Fibroblast of mammary gland (primary cell): ENCODE results near the gene CLMN.

ENCODE experiments used
- DNase-seq: peaks from one replicate; pipeline ENCODE4 v3.0.0-alpha.2; 2010; ENCODE audit warnings: low read depth
- H3K4me3 ChIP-seq: 2 replicates; pipeline ENCODE4 v1.5.1; 2011; ENCODE audit warnings: low read depth, mild to moderate bottlenecking, low read length, moderate library complexity; ENCODE audit not compliant: control insufficient read depth
- TF ChIP-seq, protein P1 (sequence below): conservative IDR thresholded peaks from 2 replicates; pipeline ENCODE4 v1.5.1; 2011; ENCODE audit warnings: low read depth, low read length, inconsistent platforms; ENCODE audit not compliant: control insufficient read depth, insufficient read depth

The CLMN gene

DNA sequence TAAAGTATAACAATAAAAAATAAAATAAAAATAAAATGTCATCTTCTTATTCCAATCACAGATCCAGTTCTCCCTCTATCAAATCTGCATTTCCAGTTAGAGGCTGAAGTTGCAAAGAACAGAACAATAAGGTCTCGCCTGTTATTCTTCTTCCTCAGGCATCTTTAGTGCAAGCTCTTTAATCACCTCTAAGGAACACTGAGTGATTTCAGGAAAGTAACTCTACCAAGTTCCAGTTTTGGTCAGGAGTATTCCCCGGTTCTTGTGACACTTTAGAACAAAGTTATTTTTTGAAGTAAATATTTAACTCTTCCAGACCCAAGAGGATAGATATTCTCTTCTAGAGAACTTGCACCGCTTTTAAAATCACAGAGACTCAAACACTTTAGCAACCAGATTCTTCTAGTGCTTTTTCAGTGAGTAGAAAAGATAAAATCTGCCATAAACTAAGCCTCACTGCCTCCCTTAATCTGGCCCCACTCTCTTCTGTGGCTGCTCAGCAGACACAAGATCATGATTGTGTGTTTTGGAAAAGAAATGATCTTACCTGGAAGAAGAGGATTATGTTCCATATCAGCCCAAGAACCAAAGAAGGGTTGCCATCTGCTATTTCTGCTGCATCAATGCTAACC lies 104.5 kb downstream of the CLMN start:
- TF ChIP-seq, protein P1, sequence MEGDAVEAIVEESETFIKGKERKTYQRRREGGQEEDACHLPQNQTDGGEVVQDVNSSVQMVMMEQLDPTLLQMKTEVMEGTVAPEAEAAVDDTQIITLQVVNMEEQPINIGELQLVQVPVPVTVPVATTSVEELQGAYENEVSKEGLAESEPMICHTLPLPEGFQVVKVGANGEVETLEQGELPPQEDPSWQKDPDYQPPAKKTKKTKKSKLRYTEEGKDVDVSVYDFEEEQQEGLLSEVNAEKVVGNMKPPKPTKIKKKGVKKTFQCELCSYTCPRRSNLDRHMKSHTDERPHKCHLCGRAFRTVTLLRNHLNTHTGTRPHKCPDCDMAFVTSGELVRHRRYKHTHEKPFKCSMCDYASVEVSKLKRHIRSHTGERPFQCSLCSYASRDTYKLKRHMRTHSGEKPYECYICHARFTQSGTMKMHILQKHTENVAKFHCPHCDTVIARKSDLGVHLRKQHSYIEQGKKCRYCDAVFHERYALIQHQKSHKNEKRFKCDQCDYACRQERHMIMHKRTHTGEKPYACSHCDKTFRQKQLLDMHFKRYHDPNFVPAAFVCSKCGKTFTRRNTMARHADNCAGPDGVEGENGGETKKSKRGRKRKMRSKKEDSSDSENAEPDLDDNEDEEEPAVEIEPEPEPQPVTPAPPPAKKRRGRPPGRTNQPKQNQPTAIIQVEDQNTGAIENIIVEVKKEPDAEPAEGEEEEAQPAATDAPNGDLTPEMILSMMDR = no peak
- no peak overlapping the region for H3K4me3 ChIP-seq
- DNase-seq = no peak

DNA sequence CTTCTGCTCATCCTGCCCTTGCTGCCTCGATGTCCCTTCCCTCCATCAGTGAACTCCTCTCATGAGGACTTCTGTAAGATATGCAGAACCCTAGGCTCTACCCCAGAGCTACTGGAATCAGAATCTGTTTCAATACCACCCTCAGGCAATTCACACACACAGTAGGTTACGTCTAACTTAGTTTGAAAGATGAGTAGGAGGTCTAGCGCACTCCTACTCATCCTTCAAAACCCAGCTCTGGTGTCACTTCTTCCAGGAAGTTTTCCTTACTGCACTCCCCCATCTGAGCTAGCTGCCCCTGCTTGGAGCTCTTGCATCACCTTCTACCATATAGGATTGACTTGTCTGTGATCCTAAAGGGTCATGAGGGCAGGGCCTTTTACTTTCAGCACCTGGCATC lies 105.9 kb downstream of the CLMN start:
- TF ChIP-seq, protein P1 = no peak
- DNase-seq = no peak
- no peak overlapping the region for H3K4me3 ChIP-seq

DNA sequence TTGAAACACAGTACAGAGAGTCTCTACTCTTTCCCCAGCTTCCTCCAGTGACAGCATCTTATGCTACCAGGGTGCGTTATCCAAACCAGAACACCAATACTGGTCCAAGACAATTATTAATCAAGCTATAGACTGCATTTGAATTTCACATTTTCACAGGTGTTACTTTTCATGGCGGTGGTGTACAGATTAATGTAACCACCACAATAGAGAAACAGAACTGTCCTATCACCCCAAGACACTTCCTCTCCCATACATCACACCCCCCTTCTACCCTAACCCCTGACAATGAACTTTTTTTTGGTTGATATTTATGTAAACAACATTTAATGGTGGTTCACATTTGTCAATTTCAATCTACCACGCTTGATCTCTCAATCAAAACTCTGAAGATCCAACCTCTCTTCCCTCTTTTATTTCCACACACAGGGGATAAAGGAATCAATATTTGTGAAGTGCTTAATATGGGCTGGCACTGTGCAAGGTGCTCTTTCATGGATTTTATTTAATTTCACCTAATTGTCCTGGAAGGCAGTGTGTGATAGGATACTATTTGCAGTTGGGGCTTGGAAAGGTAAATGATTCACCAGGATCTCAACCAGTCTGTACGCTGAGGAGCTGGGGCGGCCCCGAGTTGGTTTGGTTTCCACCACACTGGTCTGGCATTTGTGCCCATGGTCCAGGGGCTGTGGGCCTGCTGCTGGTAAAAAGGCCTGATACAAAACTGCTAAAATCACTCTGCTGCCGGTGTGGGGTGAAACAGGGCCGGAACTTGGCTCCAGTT lies 107.8 kb downstream of the CLMN start:
- DNase-seq = no peak
- no peak overlapping the region for H3K4me3 ChIP-seq
- TF ChIP-seq, protein P1 = no peak

DNA sequence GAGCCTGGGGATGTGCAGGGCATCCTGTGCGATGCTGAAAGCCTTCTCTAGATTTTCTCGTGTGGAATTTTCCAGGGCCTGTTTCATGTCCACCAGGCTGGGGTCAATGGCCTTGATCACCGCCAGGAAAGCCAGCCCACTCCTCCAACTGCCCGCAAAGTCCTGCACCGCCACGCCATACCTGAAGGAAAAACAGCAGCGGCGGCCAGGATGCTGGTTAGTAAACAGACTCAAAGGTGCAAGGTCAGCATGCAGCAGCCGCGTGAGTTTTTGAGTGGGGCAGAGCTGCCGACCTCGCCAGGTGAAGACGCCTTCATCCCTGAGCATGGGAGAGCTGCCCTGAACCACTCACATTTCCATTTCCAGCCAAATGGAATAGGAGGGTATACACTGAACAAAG lies 109.0 kb downstream of the CLMN start:
- TF ChIP-seq, protein P1 = no peak
- H3K4me3 ChIP-seq = no peak overlapping the region
- no peak for DNase-seq

DNA sequence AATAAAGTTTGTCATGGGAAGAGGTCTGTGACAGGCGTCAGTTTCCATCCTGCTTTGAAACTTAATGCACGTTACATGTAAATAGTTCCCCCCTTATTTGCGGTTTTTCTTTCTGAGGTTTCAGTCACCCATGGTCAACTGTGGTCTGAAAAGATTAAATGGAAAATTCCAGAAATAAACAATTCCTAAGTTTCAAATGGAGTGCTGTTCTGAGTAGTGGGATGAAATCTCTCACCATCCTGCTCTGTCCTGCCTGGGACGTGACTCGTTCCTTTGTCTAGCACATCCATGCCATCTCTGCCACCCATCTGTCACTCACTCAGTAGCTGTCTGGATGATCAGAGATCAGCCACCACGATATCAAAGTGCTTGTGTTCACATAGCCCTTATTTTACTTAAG lies 111.1 kb downstream of the CLMN start:
- no peak overlapping the region for H3K4me3 ChIP-seq
- no peak for DNase-seq
- TF ChIP-seq, protein P1 = no peak

DNA sequence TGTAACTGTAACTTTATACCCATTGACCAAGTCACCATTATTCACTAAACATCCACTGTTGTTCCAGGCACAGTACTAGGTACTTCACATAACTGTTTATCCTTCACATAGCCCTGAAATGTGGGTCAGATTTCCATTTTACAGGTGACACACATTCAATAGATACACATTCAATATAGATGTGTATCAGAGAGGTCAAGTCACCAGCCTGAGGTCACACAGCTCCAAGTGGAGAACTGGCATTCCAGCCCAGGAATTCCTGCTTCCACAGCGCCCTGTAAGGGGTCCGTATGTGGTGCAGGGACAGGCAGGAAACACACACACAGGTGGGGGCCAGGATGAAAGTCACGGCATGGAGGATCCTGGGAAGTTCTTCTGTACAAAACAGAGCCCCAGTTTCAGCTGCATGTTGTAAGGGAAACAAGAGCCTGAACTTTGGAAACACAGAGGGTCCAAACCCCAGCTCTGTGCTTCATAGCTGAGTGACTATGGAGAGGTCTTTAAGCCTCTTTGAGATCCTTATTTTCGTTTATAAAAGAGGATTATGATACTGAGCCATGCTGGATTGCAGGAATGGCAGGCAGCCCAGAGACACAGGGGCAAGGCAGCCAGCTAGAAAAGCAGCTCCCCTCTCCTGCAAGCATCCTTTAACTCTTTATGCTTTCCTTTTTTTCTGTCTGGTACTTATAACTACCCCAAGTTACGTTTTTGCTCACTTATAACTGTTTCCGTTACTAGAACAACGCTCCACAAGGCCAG lies 112.1 kb downstream of the CLMN start:
- TF ChIP-seq, protein P1 = no peak
- no peak overlapping the region for H3K4me3 ChIP-seq
- DNase-seq = no peak
